Choroid plexus epithelial cell (primary cell): ENCODE measurements around the gene LRP1-AS.

Experiments used
- DNase-seq: peaks from one replicate; pipeline ENCODE4 v3.0.0-alpha.2; 2010; ENCODE audit warnings: low read depth
- H3K4me3 ChIP-seq: 2 replicates; pipeline ENCODE4 v1.5.1; 2011; ENCODE audit warnings: low read depth, mild to moderate bottlenecking, control low read depth, low read length, moderate library complexity
- CTCF ChIP-seq: conservative IDR thresholded peaks from 2 replicates; pipeline ENCODE4 v1.5.1; 2011; ENCODE audit warnings: low read depth, mild to moderate bottlenecking, control low read depth, inconsistent platforms, low read length, moderate library complexity

Gene LRP1-AS

GRCh38 chr12:57173683-57174082 lies 26.3 kb upstream of the LRP1-AS start:
- TF ChIP-seq CTCF, result no peak
- no peak for DNase-seq

GRCh38 chr12:57173089-57173488 lies 25.7 kb upstream of the LRP1-AS start:
- no peak for DNase-seq
- TF ChIP-seq CTCF, result peak; percentile 70
- no peak overlapping the region for H3K4me3 ChIP-seq

More at GRCh38 chr12:57173683-57174082, 26.3 kb upstream of the LRP1-AS start:
- H3K4me3 ChIP-seq, result no peak overlapping the region

GRCh38 chr12:57171668-57172067 lies 24.2 kb upstream of the LRP1-AS start:
- no peak for TF ChIP-seq CTCF
- DNase-seq, result peak; percentile 71
- no peak overlapping the region for H3K4me3 ChIP-seq

GRCh38 chr12:57170927-57171326 lies 23.5 kb upstream of the LRP1-AS start:
- no peak for TF ChIP-seq CTCF
- DNase-seq, result no peak
- H3K4me3 ChIP-seq, result no peak overlapping the region

GRCh38 chr12:57170408-57170807 lies 23.0 kb upstream of the LRP1-AS start:
- H3K4me3 ChIP-seq, result no peak overlapping the region
- no peak for TF ChIP-seq CTCF
- DNase-seq, result no peak

- no peak for DNase-seq
- no peak for TF ChIP-seq CTCF
- H3K4me3 ChIP-seq, result no peak overlapping the region
Observed at GRCh38 chr12:57169969-57170368, 22.6 kb upstream of the LRP1-AS start.

GRCh38 chr12:57169046-57169795 lies 21.8 kb upstream of the LRP1-AS start:
- no peak for TF ChIP-seq CTCF
- H3K4me3 ChIP-seq, result no peak overlapping the region
- no peak for DNase-seq
